Activated naive CD8-positive, alpha-beta T cell (primary cell): ENCODE data around the gene MAL.
A peak's percentile ranks its signal among the peaks of the same experiment; 100 is the strongest.

Source experiments
- H3K27ac Mint-ChIP-seq: one replicate; pipeline ENCODE4 v1.8.0; 2021; ENCODE audit warnings: mixed read lengths
- H3K27me3 Mint-ChIP-seq: one replicate; pipeline ENCODE4 v1.8.0; 2021; ENCODE audit warnings: mixed read lengths
- H3K36me3 Mint-ChIP-seq: one replicate; pipeline ENCODE4 v1.8.0; 2021; ENCODE audit warnings: mixed read lengths
- H3K4me1 Mint-ChIP-seq: one replicate; pipeline ENCODE4 v1.8.0; 2021; ENCODE audit warnings: low read depth, mixed read lengths
- H3K4me3 Mint-ChIP-seq: one replicate; pipeline ENCODE4 v1.8.0; 2021; ENCODE audit warnings: mild to moderate bottlenecking, mixed read lengths
- H3K9me3 Mint-ChIP-seq: one replicate; pipeline ENCODE4 v1.8.0; 2021; ENCODE audit warnings: low read depth, mixed read lengths

MAL gene

GRCh38 chr2:95041060-95041823 lies 15.7 kb downstream of the MAL start:
- peaks cover 24% of the 10 kb centered on the region for H3K36me3 Mint-ChIP-seq
- H3K9me3 Mint-ChIP-seq, result peaks cover 20% of the 10 kb centered on the region
- H3K4me3 Mint-ChIP-seq, result no peak overlapping the region
- peak overlapping the region; percentile 42 for H3K27ac Mint-ChIP-seq
- peaks cover 82% of the 10 kb centered on the region for H3K4me1 Mint-ChIP-seq
- H3K27me3 Mint-ChIP-seq, result no peaks in the 10 kb centered on the region

DNA sequence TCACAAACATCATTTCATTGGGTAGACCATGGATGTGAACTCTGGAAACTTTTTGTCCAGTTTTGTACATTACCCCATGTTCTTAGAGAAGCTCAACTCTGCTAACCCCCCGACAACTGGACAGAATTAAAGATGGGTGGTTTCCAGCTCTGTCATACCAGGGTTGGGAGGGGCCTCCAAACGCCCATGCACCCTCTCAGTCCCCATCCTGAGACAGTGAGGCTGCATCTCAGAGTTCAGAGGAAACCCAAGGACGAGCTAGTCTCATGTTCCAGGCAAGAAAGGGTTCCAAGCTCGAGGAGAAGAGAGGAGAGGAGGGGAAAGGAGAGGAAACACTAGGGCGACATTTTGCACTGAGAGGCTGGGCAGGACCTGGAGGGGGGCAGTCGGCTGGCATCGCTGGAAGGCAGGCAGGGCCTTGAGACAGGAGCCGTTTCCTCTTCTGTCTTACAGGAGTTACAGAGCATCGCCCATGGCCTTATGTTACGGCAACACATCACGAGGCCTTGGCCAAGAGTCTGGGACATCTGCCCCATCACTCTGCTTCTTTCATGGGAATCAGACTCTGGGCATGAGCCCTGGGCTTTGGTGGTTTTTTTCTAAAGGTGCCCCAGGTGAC lies 16.4 kb downstream of the MAL start:
- Mint-ChIP-seq H3K4me1 (peaks cover 82% of the 10 kb centered on the region), H3K9me3 (peaks cover 20% of the 10 kb centered on the region), H3K27me3 (no peaks in the 10 kb centered on the region), H3K4me3 (no peak overlapping the region), H3K36me3 (peaks cover 18% of the 10 kb centered on the region), H3K27ac (peak overlapping the region; percentile 42)

DNA sequence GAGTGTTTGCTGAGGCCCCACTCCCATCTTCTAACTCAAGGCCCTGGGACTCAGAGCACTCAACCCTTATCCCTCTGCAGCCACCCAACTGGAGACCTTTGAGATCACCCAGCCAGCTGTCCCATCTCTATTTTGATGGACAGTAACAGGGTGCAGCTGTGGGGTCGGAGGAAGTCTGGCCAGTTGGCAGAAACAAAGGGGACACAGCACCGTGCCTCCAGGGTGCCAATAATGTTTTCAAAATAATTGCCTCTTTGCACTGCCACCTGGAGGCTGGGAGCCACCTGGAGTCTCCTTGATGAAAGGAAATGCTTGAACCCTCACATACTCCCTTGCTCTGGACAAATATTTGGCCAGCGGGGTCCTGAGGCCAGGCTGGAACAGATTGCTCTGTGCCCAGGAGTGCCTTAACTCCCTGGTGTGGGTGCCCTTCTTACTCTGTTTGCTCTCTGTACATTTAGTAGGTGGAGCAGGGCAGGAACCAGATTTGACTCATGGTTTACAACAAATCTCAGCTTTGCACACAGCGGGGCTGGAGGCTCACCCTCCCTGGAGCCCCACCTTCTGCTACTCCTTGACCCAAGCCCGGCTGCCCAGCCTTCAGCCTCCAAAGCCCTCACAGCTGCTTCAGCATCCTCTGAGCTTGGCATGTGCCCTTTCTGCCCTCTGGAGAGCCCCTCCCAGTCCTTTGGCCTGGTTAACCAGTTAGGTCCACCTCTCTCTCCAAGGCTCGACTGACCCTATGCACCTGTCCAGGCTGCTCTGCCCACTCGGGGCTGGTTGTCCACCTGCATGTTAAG lies 17.2 kb downstream of the MAL start:
- peaks cover 11% of the 10 kb centered on the region for H3K36me3 Mint-ChIP-seq
- H3K9me3 Mint-ChIP-seq, result peaks cover 12% of the 10 kb centered on the region
- H3K27me3 Mint-ChIP-seq, result no peaks in the 10 kb centered on the region
- peak overlapping the region; percentile 3 for H3K4me3 Mint-ChIP-seq
- H3K27ac Mint-ChIP-seq, result peak overlapping the region; percentile 48
- peaks cover 82% of the 10 kb centered on the region for H3K4me1 Mint-ChIP-seq

DNA sequence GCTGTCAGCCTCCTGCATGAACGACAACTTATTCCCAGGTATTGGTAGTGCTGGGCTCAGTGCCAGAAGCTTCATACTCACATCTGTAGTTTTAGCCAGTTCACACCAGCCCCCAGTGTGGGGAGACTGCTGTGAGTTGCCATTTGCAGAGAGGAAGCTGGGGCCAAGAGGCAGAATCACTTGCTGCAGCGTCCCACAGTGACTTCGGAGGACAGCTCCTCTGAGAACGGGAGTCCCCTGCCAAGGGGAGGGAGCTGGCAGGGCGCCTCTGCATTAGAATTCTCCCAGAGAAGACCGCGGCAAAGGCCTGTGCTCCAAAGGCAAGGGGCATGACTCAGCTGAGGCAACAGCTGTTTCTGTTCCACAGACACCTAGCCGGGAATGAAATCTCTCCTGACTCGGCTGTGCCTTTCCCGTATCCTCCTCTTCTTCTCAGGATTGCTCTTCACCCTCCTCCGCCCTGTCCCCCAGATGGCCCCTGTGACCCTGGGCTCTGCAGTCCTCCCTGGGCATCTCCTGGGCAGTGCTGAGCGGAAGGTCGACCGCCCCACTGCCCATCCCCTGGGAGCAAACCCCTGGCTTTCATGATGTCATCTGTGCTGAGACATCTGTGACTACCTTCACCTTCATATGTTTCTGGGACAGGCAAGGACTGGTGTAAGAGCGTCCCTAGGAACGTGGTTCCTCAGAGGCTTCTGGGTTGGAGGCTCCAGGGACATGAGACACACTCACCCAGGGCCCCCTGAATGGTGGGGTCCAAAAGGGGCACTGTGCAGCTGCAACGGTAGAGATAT lies 18.0 kb downstream of the MAL start:
- Mint-ChIP-seq H3K27me3 (no peaks in the 10 kb centered on the region), H3K4me3 (peak overlapping the region; percentile 3), H3K36me3 (peaks cover 4% of the 10 kb centered on the region), H3K27ac (peak overlapping the region; percentile 61), H3K9me3 (peaks cover 4% of the 10 kb centered on the region), H3K4me1 (peaks cover 77% of the 10 kb centered on the region)

DNA sequence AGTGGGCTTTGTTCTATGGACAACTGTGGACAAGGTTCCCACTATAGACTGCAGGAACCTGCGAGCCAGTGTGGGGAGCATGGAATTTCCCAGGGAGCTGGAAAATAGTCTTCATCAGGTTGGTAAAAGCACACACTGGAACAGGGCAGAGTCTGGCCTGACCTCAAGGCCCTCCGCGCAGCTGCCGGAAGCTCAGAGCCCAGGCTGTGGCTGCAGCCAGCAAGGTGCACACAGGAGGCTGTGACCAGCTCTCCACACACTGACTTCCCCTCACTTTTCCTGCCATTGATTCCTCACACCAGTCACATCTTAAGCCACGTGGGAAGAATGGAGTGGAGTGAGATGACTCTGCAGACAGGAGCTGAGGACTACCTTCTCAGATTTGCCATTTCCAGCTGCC lies 19.1 kb downstream of the MAL start:
- Mint-ChIP-seq H3K36me3 (no peaks in the 10 kb centered on the region), H3K27ac (no peak overlapping the region), H3K9me3 (no peaks in the 10 kb centered on the region), H3K27me3 (no peaks in the 10 kb centered on the region), H3K4me3 (no peak overlapping the region), H3K4me1 (peaks cover 71% of the 10 kb centered on the region)

- Mint-ChIP-seq H3K36me3 (peaks cover 2% of the 10 kb centered on the region), H3K4me1 (peaks cover 77% of the 10 kb centered on the region), H3K9me3 (no peaks in the 10 kb centered on the region), H3K27ac (peak overlapping the region; percentile 84), H3K4me3 (no peak overlapping the region), H3K27me3 (no peaks in the 10 kb centered on the region)
These were observed 21.0 kb downstream of the MAL start for GRCh38 chr2:95046371-95047112.

DNA sequence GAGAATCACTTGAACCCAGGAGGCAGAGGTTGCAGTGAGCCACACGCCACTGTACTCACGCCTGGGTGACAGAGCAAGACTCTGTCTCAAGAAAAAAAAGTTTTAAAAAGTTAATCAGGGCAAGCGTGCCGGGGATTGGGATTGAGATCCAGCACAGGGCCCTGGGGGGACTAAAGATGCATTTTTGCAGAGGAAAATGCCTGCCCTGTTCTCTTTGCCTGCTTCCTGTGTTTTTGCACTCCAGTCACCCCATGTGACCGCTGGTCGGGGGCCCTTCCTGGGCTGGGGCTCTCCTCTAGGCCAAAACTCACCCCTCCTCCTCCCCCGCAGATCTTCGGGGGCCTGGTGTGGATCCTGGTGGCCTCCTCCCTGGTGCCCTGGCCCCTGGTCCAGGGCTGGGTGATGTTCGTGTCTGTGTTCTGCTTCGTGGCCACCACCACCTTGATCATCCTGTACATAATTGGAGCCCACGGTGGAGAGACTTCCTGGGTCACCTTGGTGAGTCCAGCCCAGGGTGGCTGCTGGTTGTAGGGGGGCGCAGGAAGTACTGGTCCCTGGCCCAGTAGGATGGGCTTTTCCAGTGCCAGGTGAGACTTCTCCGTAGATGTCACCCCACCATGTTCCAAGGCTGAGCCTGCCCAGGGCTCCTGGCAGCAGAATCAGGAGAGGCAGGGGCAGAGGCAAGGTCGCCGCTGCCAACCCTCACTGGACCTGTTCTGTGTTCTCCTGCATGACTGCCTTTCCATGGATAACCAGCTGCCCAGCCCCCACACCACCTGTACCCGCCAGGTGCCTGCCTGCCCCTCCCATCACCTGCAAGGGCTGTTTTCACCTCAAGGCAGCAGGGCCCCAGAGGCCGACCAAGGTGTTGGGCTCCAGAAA lies 22.4 kb downstream of the MAL start:
- H3K4me1 Mint-ChIP-seq, result peaks cover 77% of the 10 kb centered on the region
- peak overlapping the region; percentile 41 for H3K27ac Mint-ChIP-seq
- no peak overlapping the region for H3K4me3 Mint-ChIP-seq
- H3K9me3 Mint-ChIP-seq, result no peaks in the 10 kb centered on the region
- no peaks in the 10 kb centered on the region for H3K27me3 Mint-ChIP-seq
- H3K36me3 Mint-ChIP-seq, result peaks cover 2% of the 10 kb centered on the region

- Mint-ChIP-seq H3K9me3 (no peaks in the 10 kb centered on the region), H3K36me3 (peaks cover 5% of the 10 kb centered on the region), H3K4me3 (no peak overlapping the region), H3K27ac (no peak overlapping the region), H3K4me1 (peaks cover 79% of the 10 kb centered on the region), H3K27me3 (no peaks in the 10 kb centered on the region)
These were observed 23.5 kb downstream of the MAL start for GRCh38 chr2:95048825-95049682.

GRCh38 chr2:95049683-95049955 lies 24.1 kb downstream of the MAL start:
- H3K27me3 Mint-ChIP-seq, result no peaks in the 10 kb centered on the region
- H3K4me3 Mint-ChIP-seq, result no peak overlapping the region
- H3K36me3 Mint-ChIP-seq, result peaks cover 5% of the 10 kb centered on the region
- no peaks in the 10 kb centered on the region for H3K9me3 Mint-ChIP-seq
- peaks cover 79% of the 10 kb centered on the region for H3K4me1 Mint-ChIP-seq
- H3K27ac Mint-ChIP-seq, result no peak overlapping the region

GRCh38 chr2:95049961-95050360 lies 24.5 kb downstream of the MAL start:
- peaks cover 5% of the 10 kb centered on the region for H3K36me3 Mint-ChIP-seq
- peaks cover 80% of the 10 kb centered on the region for H3K4me1 Mint-ChIP-seq
- H3K4me3 Mint-ChIP-seq, result no peak overlapping the region
- H3K27me3 Mint-ChIP-seq, result no peaks in the 10 kb centered on the region
- peak overlapping the region; percentile 72 for H3K27ac Mint-ChIP-seq
- no peaks in the 10 kb centered on the region for H3K9me3 Mint-ChIP-seq

- Mint-ChIP-seq H3K27me3 (no peaks in the 10 kb centered on the region), H3K9me3 (no peaks in the 10 kb centered on the region), H3K36me3 (peaks cover 5% of the 10 kb centered on the region), H3K4me1 (peaks cover 85% of the 10 kb centered on the region), H3K4me3 (no peak overlapping the region), H3K27ac (peak overlapping the region; percentile 72)
These were observed 25.1 kb downstream of the MAL start for GRCh38 chr2:95050385-95051300.

DNA sequence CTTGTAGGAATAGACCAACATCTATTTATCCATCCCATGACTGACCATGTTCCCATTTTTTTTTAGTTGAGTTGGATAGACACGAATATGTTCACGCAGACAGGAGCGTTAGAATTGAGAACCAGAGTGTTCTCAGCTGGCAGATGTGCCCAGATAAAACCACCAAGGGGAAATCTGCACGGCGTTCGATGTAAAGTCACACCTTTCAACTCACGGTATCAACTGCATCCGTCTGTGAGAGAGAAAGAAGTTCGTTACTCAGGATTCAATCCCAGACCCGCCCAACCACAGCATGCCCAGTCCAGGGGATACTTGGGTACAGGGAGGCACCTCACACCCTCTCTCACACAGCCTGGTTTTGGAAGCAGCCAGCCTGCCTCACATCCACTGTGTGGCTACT lies 26.1 kb downstream of the MAL start:
- H3K4me1 Mint-ChIP-seq, result peaks cover 85% of the 10 kb centered on the region

More for the DNA sequence above, 26.1 kb downstream of the MAL start:
- Mint-ChIP-seq H3K27ac (peak overlapping the region; percentile 65), H3K4me3 (peak overlapping the region; percentile 4), H3K36me3 (peaks cover 5% of the 10 kb centered on the region), H3K9me3 (no peaks in the 10 kb centered on the region), H3K27me3 (no peaks in the 10 kb centered on the region)
